NCI-H345 treated with DMSO at 0.1 percent for 48 hours (cell line): ENCODE data around the gene PKHD1.

Experiments used
- DNase-seq: peaks from one replicate; lab custom pipeline; 2025; ENCODE audit not compliant: unreplicated experiment; lab: John Stamatoyannopoulos, UW

The PKHD1 gene

GRCh38 chr6:51814418-51814817 is 273.0 kb downstream of the PKHD1 start:
- DNase-seq, result peak; percentile 96

- DNase-seq, result no peak
Observed at GRCh38 chr6:51813904-51814303, 273.5 kb downstream of the PKHD1 start.

GRCh38 chr6:51812231-51812630 is 275.2 kb downstream of the PKHD1 start:
- no peak for DNase-seq

GRCh38 chr6:51805517-51805916 is 281.9 kb downstream of the PKHD1 start:
- no peak for DNase-seq

- no peak for DNase-seq
Observed at GRCh38 chr6:51800603-51801002, 286.8 kb downstream of the PKHD1 start.

GRCh38 chr6:51793393-51793792 is 294.0 kb downstream of the PKHD1 start:
- DNase-seq, result no peak

- DNase-seq, result no peak
Observed at GRCh38 chr6:51792273-51793030, 295.0 kb downstream of the PKHD1 start.

- DNase-seq, result no peak
Observed at GRCh38 chr6:51790946-51791345, 296.5 kb downstream of the PKHD1 start.

GRCh38 chr6:51788121-51788520 is 299.3 kb downstream of the PKHD1 start:
- no peak for DNase-seq

- DNase-seq, result no peak
Observed at GRCh38 chr6:51778666-51779065, 308.7 kb downstream of the PKHD1 start.

- DNase-seq, result no peak
Observed at GRCh38 chr6:51777618-51778017, 309.8 kb downstream of the PKHD1 start.

- DNase-seq, result no peak
Observed at GRCh38 chr6:51775942-51776860, 311.2 kb downstream of the PKHD1 start.

- no peak for DNase-seq
Observed at GRCh38 chr6:51768087-51768486, 319.3 kb downstream of the PKHD1 start.

GRCh38 chr6:51765230-51765629 is 322.2 kb downstream of the PKHD1 start:
- no peak for DNase-seq

GRCh38 chr6:51753635-51754034 is 333.8 kb downstream of the PKHD1 start:
- DNase-seq, result no peak

- no peak for DNase-seq
Observed at GRCh38 chr6:51743999-51744398, 343.4 kb downstream of the PKHD1 start.

- no peak for DNase-seq
Observed at GRCh38 chr6:51740658-51741057, 346.8 kb downstream of the PKHD1 start.

- no peak for DNase-seq
Observed at GRCh38 chr6:51738614-51739013, 348.8 kb downstream of the PKHD1 start.

- DNase-seq, result no peak
Observed at GRCh38 chr6:51737580-51738360, 349.6 kb downstream of the PKHD1 start.

GRCh38 chr6:51725155-51725554 is 362.3 kb downstream of the PKHD1 start:
- DNase-seq, result no peak

- DNase-seq, result no peak
Observed at GRCh38 chr6:51720327-51720726, 367.1 kb downstream of the PKHD1 start.
